Measurements from ENCODE around the gene GSTA3.
"Not testable (repeated sequence)": the region's sequence is repeated elsewhere in the genome, so short reads cannot be mapped to it uniquely, and the experiment has no call there.

- not testable (repeated sequence) for TF ChIP-seq CTCF (IDR thresholded peaks at IDR 0.05 in 4 of 5, conservative IDR thresholded peaks at IDR 0.05 in 1 of 5); POLR2A (IDR thresholded peaks at IDR 0.05)
Observed at GRCh38 chr6:52868899-52869298, 40.6 kb downstream of the GSTA3 start.
